GM19025 (cell line): ENCODE measurements around the gene LRRC25.
"Not testable (repeated sequence)": the region's sequence is repeated elsewhere in the genome, so short reads cannot be mapped to it uniquely, and the experiment has no call there.

ENCODE experiments used
- ATAC-seq: cut with Tn5 transposase; IDR thresholded peaks from one replicate; pipeline ENCODE4 v1.9.1; 2021; ENCODE audit warnings: mild to moderate bottlenecking, low read depth, moderate library complexity; ENCODE audit not compliant: unreplicated experiment

Gene LRRC25

GRCh38 chr19:18412610-18413239, 15.3 kb upstream of the LRRC25 start:
- no peak for ATAC-seq

- ATAC-seq = no peak
Measured at GRCh38 chr19:18408053-18408476, 10.6 kb upstream of the LRRC25 start.

- ATAC-seq = no peak
Measured at GRCh38 chr19:18406749-18407148, 9.3 kb upstream of the LRRC25 start.

- not testable (repeated sequence) for ATAC-seq
Measured at GRCh38 chr19:18405754-18406153, 8.3 kb upstream of the LRRC25 start.

- ATAC-seq = not testable (repeated sequence)
Measured at GRCh38 chr19:18402455-18403248, 5.2 kb upstream of the LRRC25 start.

- no peak for ATAC-seq
Measured at GRCh38 chr19:18401580-18402112, 4.2 kb upstream of the LRRC25 start.

GRCh38 chr19:18399008-18399407, 1.6 kb upstream of the LRRC25 start:
- no peak for ATAC-seq

- no peak for ATAC-seq
Measured at GRCh38 chr19:18396471-18397241, 766 bp downstream of the LRRC25 start.

- ATAC-seq = no peak
Measured at GRCh38 chr19:18393836-18394235, 3.6 kb downstream of the LRRC25 start.

- no peak for ATAC-seq
Measured at GRCh38 chr19:18392926-18393325, 4.5 kb downstream of the LRRC25 start.

GRCh38 chr19:18392417-18392816, 5.0 kb downstream of the LRRC25 start:
- ATAC-seq = no peak

GRCh38 chr19:18391509-18392075, 5.8 kb downstream of the LRRC25 start:
- ATAC-seq = no peak

- no peak for ATAC-seq
Measured at GRCh38 chr19:18390065-18390907, 7.1 kb downstream of the LRRC25 start.

- no peak for ATAC-seq
Measured at GRCh38 chr19:18389726-18390064, 7.7 kb downstream of the LRRC25 start.

GRCh38 chr19:18388960-18389725, 8.3 kb downstream of the LRRC25 start:
- ATAC-seq = no peak

GRCh38 chr19:18388100-18388959, 9.1 kb downstream of the LRRC25 start:
- peak; percentile 70 for ATAC-seq

GRCh38 chr19:18386543-18387271, 10.7 kb downstream of the LRRC25 start:
- ATAC-seq = no peak
